Activated CD8-positive, alpha-beta memory T cell treated with anti-CD3 and anti-CD28 coated beads for 4 hours (primary cell): ENCODE measurements around the gene ARHGEF37.
"Not testable (repeated sequence)": the region's sequence is repeated elsewhere in the genome, so short reads cannot be mapped to it uniquely, and the experiment has no call there.

Experiments
- DNase-seq, 2 donors: peaks; one replicate each; pipeline ENCODE4 v3.0.0-alpha.2; 2020; ENCODE audit warnings: low read depth in 2 of 2

The ARHGEF37 gene

GRCh38 chr5:149581192-149581861 is at the start of gene ARHGEF37:
Gene ARHGEF37, plus strand, starts transcription at chr5:149581498. Its CDS starts 16,272 bp downstream, at chr5:149597770.
- DNase-seq = peak in 1 of 2 donors; percentile 4

- DNase-seq = no peak
Observed at GRCh38 chr5:149532413-149532812, 48.9 kb upstream of the ARHGEF37 start.

- DNase-seq = not testable (repeated sequence)
Observed at GRCh38 chr5:149535787-149536186, 45.5 kb upstream of the ARHGEF37 start.

GRCh38 chr5:149537374-149537975 is 43.8 kb upstream of the ARHGEF37 start:
- no peak for DNase-seq

GRCh38 chr5:149540089-149540488 is 41.2 kb upstream of the ARHGEF37 start:
- no peak for DNase-seq

GRCh38 chr5:149541893-149542292 is 39.4 kb upstream of the ARHGEF37 start:
- DNase-seq = no peak

GRCh38 chr5:149543361-149544027 is 37.8 kb upstream of the ARHGEF37 start:
- no peak for DNase-seq

GRCh38 chr5:149544028-149544420 is 37.3 kb upstream of the ARHGEF37 start:
- DNase-seq = no peak

GRCh38 chr5:149545327-149545726 is 36.0 kb upstream of the ARHGEF37 start:
- DNase-seq = no peak

GRCh38 chr5:149546974-149547373 is 34.3 kb upstream of the ARHGEF37 start:
- DNase-seq = no peak

- no peak for DNase-seq
Observed at GRCh38 chr5:149549461-149550267, 31.6 kb upstream of the ARHGEF37 start.

- no peak for DNase-seq
Observed at GRCh38 chr5:149550268-149550583, 31.1 kb upstream of the ARHGEF37 start.

- no peak for DNase-seq
Observed at GRCh38 chr5:149550594-149551226, 30.6 kb upstream of the ARHGEF37 start.

- DNase-seq = peak; percentile 97 to 98
Observed at GRCh38 chr5:149551227-149552037, 29.9 kb upstream of the ARHGEF37 start, which contains the start of gene CSNK1A1. Gene CSNK1A1, minus strand, starts transcription at chr5:149551439. Its CDS starts 475 bp downstream, at chr5:149550964.

- DNase-seq = no peak
Observed at GRCh38 chr5:149552038-149552494, 29.2 kb upstream of the ARHGEF37 start.

GRCh38 chr5:149552553-149553160 is 28.6 kb upstream of the ARHGEF37 start:
- DNase-seq = no peak

- no peak for DNase-seq
Observed at GRCh38 chr5:149559706-149560105, 21.6 kb upstream of the ARHGEF37 start.

- no peak for DNase-seq
Observed at GRCh38 chr5:149561848-149562247, 19.4 kb upstream of the ARHGEF37 start.

- DNase-seq = no peak
Observed at GRCh38 chr5:149563466-149563865, 17.8 kb upstream of the ARHGEF37 start.

- DNase-seq = not testable (repeated sequence)
Observed at GRCh38 chr5:149564542-149565140, 16.7 kb upstream of the ARHGEF37 start.
